ENCODE measurements around the gene NAGA.

The NAGA gene

GRCh38 chr22:42068291-42068690, 2.3 kb downstream of the NAGA start:
- no peak for TF ChIP-seq CTCF (IDR thresholded peaks at IDR 0.05; ENCODE audit: low read depth, low read length, missing control alignments)
- no peak for DNase-seq (ENCODE audit: extremely low read depth, low read depth)

GRCh38 chr22:42067671-42068251, 2.9 kb downstream of the NAGA start:
- no peak for TF ChIP-seq CTCF (IDR thresholded peaks at IDR 0.05; ENCODE audit: low read depth, low read length, missing control alignments)
- DNase-seq (ENCODE audit: extremely low read depth, low read depth), result no peak
- no peak overlapping the region for H3K4me3 ChIP-seq (replicated peaks; ENCODE audit: low read depth, low read length)

More at GRCh38 chr22:42068291-42068690, 2.3 kb downstream of the NAGA start:
- H3K4me3 ChIP-seq (replicated peaks; ENCODE audit: low read depth, low read length), result no peak overlapping the region

- TF ChIP-seq CTCF (IDR thresholded peaks at IDR 0.05; ENCODE audit: low read depth, low read length, missing control alignments), result no peak
- no peak for DNase-seq (ENCODE audit: extremely low read depth, low read depth)
- H3K4me3 ChIP-seq (replicated peaks; ENCODE audit: low read depth, low read length), result no peak overlapping the region
These were observed 3.7 kb downstream of the NAGA start for GRCh38 chr22:42066937-42067336.

GRCh38 chr22:42066126-42066761, 4.4 kb downstream of the NAGA start:
- no peak for DNase-seq (ENCODE audit: extremely low read depth, low read depth)
- no peak for TF ChIP-seq CTCF (IDR thresholded peaks at IDR 0.05; ENCODE audit: low read depth, low read length, missing control alignments)

GRCh38 chr22:42065438-42066125, 5.0 kb downstream of the NAGA start:
- no peak for DNase-seq (ENCODE audit: extremely low read depth, low read depth)
- no peak overlapping the region for H3K4me3 ChIP-seq (replicated peaks; ENCODE audit: low read depth, low read length)
- TF ChIP-seq CTCF (IDR thresholded peaks at IDR 0.05; ENCODE audit: low read depth, low read length, missing control alignments), result no peak

More at GRCh38 chr22:42066126-42066761, 4.4 kb downstream of the NAGA start:
- no peak overlapping the region for H3K4me3 ChIP-seq (replicated peaks; ENCODE audit: low read depth, low read length)

- no peak overlapping the region for H3K4me3 ChIP-seq (replicated peaks; ENCODE audit: low read depth, low read length)
- TF ChIP-seq CTCF (IDR thresholded peaks at IDR 0.05; ENCODE audit: low read depth, low read length, missing control alignments), result no peak
- no peak for DNase-seq (ENCODE audit: extremely low read depth, low read depth)
These were observed 6.0 kb downstream of the NAGA start for GRCh38 chr22:42064629-42065028.

All from HFF-Myc (cell line).